SH-SY5Y (cell line): ENCODE measurements around the gene PLSCR1.

Source experiments
- GATA2 ChIP-seq: IDR thresholded peaks from 2 replicates; pipeline ENCODE4 v1.6.1; 2011; ENCODE audit warnings: mild to moderate bottlenecking, low read depth, low read length
- GATA3 ChIP-seq: IDR thresholded peaks from 2 replicates; pipeline ENCODE4 v1.6.1; 2011; ENCODE audit warnings: low read depth, mild to moderate bottlenecking, low read length, moderate library complexity

The PLSCR1 gene

DNA sequence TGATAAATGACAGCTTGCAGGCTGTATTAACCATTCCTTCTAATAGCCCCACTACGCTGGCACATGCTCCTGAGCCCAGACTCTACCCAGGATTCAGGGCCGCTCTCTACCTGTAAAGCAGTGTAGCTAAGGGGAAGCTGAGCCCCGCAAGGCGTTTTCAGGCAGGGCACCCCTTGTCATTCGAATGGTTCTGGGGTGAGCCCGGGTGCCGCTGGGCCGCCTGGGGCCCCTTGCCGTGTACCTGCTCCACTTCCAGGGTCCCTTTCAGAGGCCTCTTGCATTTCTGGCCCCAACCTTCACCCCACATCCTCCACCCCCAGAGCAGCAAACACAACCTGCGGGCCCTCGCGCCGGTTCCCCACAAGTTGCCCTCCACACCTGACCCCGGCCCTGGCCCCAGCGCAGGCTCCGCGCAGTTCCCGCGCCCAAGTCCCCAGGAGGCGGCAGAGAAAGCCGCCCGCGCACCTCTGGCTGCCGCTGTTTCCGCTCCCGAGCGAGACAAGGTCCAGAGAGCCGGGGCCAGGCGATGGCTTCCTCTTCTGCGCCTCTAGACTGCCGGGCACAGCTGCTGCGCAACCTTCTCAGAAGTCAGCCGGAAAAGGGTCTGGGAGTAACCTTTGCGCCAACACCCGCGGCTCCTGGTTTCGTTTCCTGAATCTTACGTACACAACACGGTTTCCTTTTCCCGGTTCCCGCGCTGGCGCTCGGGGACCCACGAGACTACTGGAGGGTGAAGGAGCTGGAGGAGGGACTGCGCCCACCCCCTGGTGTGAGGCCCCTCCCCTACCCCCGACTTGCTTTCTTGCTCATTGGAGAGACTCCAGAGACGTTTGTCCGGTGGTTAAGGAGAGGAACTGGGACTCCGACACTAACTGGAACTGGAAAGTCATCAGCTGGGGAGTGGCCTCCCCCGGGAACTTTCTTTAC, at the start of gene PLSCR1:
TSS of gene PLSCR1 (minus strand) at position 606 of the 927 bp plus-strand sequence. CDS start 8,055 bp downstream, outside the sequence.
- TF ChIP-seq GATA3 (no peak), GATA2 (no peak)

GRCh38 chr3:146593776-146594175, 49.4 kb upstream of the PLSCR1 start:
- TF ChIP-seq GATA2 (no peak), GATA3 (no peak)

- TF ChIP-seq GATA2 (no peak), GATA3 (no peak)
Observed at GRCh38 chr3:146590521-146590920, 46.1 kb upstream of the PLSCR1 start.

DNA sequence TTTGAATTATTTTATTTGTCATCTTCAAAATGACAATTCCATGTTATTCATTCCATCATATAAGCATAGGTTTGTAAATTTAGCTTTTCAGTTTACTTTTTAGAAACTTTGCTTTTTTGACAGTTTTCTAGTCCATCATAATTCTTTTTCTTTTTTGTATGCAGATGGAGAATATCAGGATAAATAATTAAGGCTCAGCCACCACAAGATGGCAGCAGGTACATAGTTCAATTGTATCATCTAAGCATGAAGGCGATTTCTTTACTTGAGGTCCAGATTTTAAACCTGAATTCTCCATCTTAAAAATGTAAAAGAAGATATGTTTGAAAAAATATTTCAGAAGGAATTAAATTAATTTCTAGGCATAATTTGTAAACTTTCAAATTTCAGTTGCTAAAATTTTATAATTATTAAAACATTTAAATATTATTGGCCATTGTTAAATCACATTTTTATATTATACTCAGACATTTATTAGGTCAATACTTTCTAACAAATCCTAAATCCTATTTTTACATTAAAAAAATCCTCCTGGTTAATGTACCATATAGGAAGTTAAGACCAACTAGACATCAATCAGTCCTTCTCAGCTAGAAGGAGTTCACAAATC, 45.6 kb upstream of the PLSCR1 start:
- TF ChIP-seq GATA3 (no peak), GATA2 (no peak)

DNA sequence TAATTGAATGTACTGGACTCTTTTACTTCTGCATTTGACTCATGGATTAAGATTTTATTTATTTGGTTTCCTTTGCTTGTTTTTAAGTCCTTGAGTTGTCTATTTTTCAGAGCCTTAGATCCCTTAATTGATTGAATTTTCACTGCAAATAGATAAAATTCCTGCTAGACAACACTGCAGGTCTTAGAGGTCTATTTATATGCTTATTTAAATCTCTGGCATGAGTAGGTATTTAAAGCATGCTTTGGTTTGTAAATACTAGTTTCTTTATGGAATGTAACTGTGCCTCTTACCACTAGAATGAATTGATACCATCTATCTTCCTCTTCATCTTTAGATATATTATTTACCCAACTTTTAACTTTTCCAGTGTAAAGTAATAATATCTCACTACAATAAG, 40.7 kb upstream of the PLSCR1 start:
- no peak for TF ChIP-seq GATA2

- no peak for TF ChIP-seq GATA3
- TF ChIP-seq GATA2: no peak
Observed at GRCh38 chr3:146581951-146582467, 37.6 kb upstream of the PLSCR1 start.

GRCh38 chr3:146581080-146581601, 36.7 kb upstream of the PLSCR1 start:
- TF ChIP-seq GATA3: no peak
- no peak for TF ChIP-seq GATA2

DNA sequence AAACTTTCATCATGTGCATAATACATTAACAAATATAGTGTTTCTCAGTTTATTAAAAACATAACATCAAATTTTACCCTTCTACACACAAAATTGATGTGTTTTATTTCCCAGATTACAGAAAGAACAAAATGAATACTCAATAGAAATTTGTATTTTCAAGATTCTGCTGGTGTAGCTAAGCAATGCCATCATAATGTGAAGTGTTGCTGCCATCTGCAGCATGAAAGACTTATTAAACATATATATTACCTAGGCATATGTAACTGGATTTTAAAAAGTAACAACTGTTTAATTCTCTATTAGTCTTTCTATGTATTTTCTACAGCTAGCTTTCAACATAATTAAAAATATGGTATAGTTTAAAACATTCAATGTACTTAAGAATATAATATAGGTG, 33.3 kb upstream of the PLSCR1 start:
- no peak for TF ChIP-seq GATA3
- no peak for TF ChIP-seq GATA2

- TF ChIP-seq GATA3: no peak
- TF ChIP-seq GATA2: no peak
Observed at GRCh38 chr3:146575636-146576035, 31.2 kb upstream of the PLSCR1 start.

GRCh38 chr3:146574173-146574572, 29.8 kb upstream of the PLSCR1 start:
- TF ChIP-seq GATA3 (no peak), GATA2 (no peak)

GRCh38 chr3:146569314-146569713, 24.9 kb upstream of the PLSCR1 start:
- TF ChIP-seq GATA2: no peak
- no peak for TF ChIP-seq GATA3

DNA sequence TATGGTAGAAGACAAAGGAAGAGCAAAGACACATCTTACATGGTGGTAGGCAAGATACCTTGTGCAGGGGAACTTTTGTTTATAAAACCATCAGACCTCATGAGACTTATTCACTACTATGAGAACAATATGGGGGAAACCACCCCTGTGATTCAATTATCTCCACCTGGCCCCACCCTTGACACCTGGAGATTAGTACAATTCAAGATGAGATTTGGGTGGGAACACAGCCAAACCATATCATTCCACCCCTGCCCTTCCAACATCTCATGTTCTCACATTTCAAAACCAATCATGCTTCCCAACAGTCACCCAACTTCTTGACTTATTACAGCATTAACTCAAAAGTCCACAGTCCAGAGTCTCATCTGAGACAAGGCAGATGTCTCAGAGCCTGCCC, 21.7 kb upstream of the PLSCR1 start:
- no peak for TF ChIP-seq GATA2
- no peak for TF ChIP-seq GATA3

DNA sequence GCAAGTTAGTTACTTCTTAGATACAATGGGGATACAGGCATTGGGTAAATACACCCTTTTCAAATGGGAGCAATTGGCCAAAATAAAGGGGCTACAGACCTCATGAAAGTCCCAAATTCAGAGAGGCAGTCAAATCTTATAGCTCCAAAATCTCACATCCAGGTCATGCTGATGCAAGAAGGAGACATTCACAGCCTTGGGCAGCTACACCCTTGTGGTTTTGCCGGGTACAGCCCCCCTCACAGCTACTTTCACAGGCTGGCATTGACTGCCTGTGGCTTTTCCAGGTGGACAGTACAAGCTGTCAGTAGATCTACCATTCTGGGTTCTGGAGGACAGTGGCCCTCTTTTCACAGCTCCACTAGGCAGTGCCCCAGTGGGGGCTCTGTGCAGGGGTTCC, 17.5 kb upstream of the PLSCR1 start:
- TF ChIP-seq GATA2: no peak
- TF ChIP-seq GATA3: no peak

DNA sequence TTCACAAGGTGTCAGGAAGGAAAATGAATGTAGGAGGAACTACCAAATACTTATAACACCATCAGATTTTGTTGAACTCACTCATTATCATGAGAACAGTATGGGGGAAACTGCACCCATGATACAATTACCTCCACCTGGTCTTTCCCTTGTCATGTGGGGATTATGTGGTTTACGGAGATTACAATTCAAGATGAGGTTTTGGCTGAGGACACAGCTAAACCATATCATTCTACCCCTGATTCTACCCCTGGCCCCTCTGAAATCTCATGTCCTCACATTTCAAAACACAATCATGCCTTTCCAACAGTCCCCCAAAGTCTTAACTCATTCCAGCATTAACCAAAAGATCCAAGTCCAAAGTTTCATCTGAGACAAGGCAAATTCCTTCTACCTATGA, 17.1 kb upstream of the PLSCR1 start:
- TF ChIP-seq GATA2 (no peak), GATA3 (no peak)
